ENCODE data around the gene SIL1. TPM values are rescaled to one million over a fixed set of nuclear protein-coding genes. Genes with fewer than 3 reads are reported as not detected.

The SIL1 gene
- total and polyA plus RNA-seq, 2 of the 8 experiments (the other 6 are each of a cell fraction or from before 2014, with no cell fraction given) = 8.3 to 12.8 TPM

DNA sequence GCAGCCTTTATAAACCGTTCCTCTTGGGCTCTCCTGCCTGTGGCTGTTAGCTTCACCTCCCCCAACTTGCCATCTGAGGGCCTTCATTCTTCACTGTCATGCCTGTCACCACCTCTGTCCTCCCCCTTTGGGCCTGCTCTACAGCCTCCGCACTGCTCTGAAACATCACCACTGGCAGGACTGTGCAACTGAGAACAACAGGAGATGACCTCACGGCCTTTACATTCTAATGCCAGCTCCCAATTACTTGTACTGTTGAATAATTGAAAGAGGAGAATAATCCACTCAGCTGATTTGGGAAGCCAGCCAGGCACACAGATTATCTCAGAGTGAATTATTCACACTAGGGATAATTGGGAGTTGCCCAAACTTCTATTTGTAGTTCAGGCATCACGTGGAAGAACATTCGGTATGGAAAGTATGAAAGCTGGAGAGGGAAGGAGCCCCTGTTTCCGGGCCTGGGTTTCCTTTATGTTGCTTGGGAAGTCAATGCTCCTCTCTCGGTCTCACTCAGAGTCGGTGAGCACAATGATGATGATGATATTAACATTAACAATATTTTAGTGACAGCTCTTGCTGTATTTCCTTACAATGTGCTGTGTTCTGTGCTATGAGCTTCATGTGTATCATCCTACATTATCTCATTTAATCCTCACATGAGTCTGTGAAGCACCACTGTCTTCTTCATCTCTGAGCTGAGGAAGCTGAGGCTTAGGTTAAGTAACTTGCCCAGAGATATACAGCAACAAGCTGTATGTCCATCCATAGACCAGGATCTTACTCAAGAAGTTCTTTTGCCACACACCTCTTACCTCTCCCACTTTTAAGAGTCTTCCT, 223.7 kb downstream of the SIL1 start:
- no peak overlapping the region for H2AK5ac ChIP-seq (ENCODE audit: low read depth, low read length)
- no peak overlapping the region for H3K4me2 ChIP-seq (ENCODE audit: insufficient read depth in 1 of 2, low read depth in 2 of 2, low read length in 2 of 2)
- H2BK20ac ChIP-seq (ENCODE audit: low read length) = no peak overlapping the region
- no peak overlapping the region for H3K4me3 ChIP-seq (ENCODE audit: extremely low read depth in 1 of 4, insufficient read depth in 2 of 4, low read depth in 3 of 4, low read length in 4 of 4)
- H2BK5ac ChIP-seq (ENCODE audit: low read depth, low read length) = no peak overlapping the region
- no peaks in the 10 kb centered on the region for H4K20me1 ChIP-seq (replicated peaks in 1 of 2; ENCODE audit: control insufficient read depth in 1 of 2, insufficient read depth in 2 of 2, low read length in 2 of 2)
- no peak overlapping the region for H4K8ac ChIP-seq (ENCODE audit: extremely low read depth, insufficient read depth, low read length)
- ChIA-PET POLR2A (ENCODE audit: partially characterized antibody) (interaction anchor here (0.9 kb wide), 1 partner anchor 10 kb away, joined by 3 read pairs; no protein-coding TSS in a partner anchor), CTCF (ENCODE audit: partially characterized antibody) (interaction anchor here (0.7 to 7.7 kb wide), 16 partner anchors 10 to 381 kb away, joined by 3 to 39 read pairs (median 3); no protein-coding TSS in a partner anchor)
- no peaks in the 10 kb centered on the region for H3K9me3 ChIP-seq (ENCODE audit: insufficient read depth in 2 of 2, low read depth in 1 of 2, low read length in 1 of 2)
- no peak overlapping the region for H2BK120ac ChIP-seq (replicated peaks; ENCODE audit: low read depth, low read length)
- H3K9ac ChIP-seq (replicated peaks in 1 of 4; ENCODE audit: extremely low read depth in 1 of 4, low read depth in 3 of 4, low read length in 3 of 4) = no peak overlapping the region
- H3K79me2 ChIP-seq (ENCODE audit: control insufficient read depth in 1 of 2, insufficient read depth in 2 of 2, low read length in 2 of 2) = no peaks in the 10 kb centered on the region
- no peaks in the 10 kb centered on the region for H3K36me3 ChIP-seq (ENCODE audit: control insufficient read depth in 2 of 4, insufficient read depth in 4 of 4, low read length in 3 of 4)
- no peak overlapping the region for H4K91ac ChIP-seq (replicated peaks; ENCODE audit: insufficient read length, low read length)
- no peak overlapping the region for H3K4ac ChIP-seq (replicated peaks; ENCODE audit: insufficient read length, low read depth, low read length)
- no peak for FAIRE-seq
- H3K27me3 ChIP-seq (replicated peaks in 1 of 4; ENCODE audit: control insufficient read depth in 3 of 4, extremely low read depth in 1 of 4, insufficient read depth in 3 of 4, low read length in 3 of 4) = no peaks in the 10 kb centered on the region; a peak in 1 of 7 replicates
- H2BK12ac ChIP-seq (ENCODE audit: low read depth, low read length) = no peak overlapping the region
- H3K18ac ChIP-seq (ENCODE audit: extremely low read depth, low read length) = no peak overlapping the region
- H3K56ac ChIP-seq (replicated peaks; ENCODE audit: insufficient read length, low read depth, low read length) = no peak overlapping the region
- WGBS, 2 experiments (ENCODE audit: extremely low coverage in 1 of 2, insufficient coverage in 1 of 2, insufficient read length in 1 of 2, insufficient replicate concordance in 2 of 2, low coverage in 1 of 2, low lambda C conversion rate in 2 of 2, missing lambda C conversion rate in 1 of 2) = 94% methylated on average over 8 of the region's 8 CpGs; no CpG with 5 or more reads in 1 of the 2 experiments
- H3K4me1 ChIP-seq (replicated peaks in 1 of 4; ENCODE audit: control insufficient read depth in 3 of 4, insufficient read depth in 4 of 4, low read length in 3 of 4) = peaks cover 0 to 5% (median 0%) of the 10 kb centered on the region in 4 experiments; a peak in 1 of 7 replicates
- H2BK15ac ChIP-seq (ENCODE audit: low read length) = no peak overlapping the region
- H3K27ac ChIP-seq (ENCODE audit: low read depth, low read length) = no peak overlapping the region
- H3K23me2 ChIP-seq (ENCODE audit: low read depth, low read length) = no peaks in the 10 kb centered on the region
- H2AFZ ChIP-seq (ENCODE audit: low read length) = no peak overlapping the region
- no peak overlapping the region for H4K5ac ChIP-seq (ENCODE audit: insufficient read length, low read depth, low read length)
- no peak overlapping the region for H3K14ac ChIP-seq (ENCODE audit: insufficient read length)
- H3K23ac ChIP-seq (ENCODE audit: insufficient read length) = no peak overlapping the region
- no peaks in the 10 kb centered on the region for H3K79me1 ChIP-seq (ENCODE audit: low read depth, low read length)
- no peak for DNase-seq (ENCODE audit: low read depth in 1 of 2, low spot score in 2 of 2)
- no peak for TF ChIP-seq CREB1 (IDR thresholded peaks at IDR 0.05)
- no peak for TF ChIP-seq CTBP2 (IDR thresholded peaks at IDR 0.05; ENCODE audit: borderline replicate concordance, insufficient read depth, insufficient read length, low read length)
- no peak for TF ChIP-seq EGR1 (IDR thresholded peaks at IDR 0.05; ENCODE audit: borderline replicate concordance, low read depth, low read length)
- no peak for TF ChIP-seq BCL11A (IDR thresholded peaks at IDR 0.05; ENCODE audit: low read depth in 2 of 2, low read length in 2 of 2)
- TF ChIP-seq SRF (IDR thresholded peaks at IDR 0.05; ENCODE audit: low read depth, low read length) = no peak
- no peak for TF ChIP-seq HDAC2 (IDR thresholded peaks at IDR 0.05; ENCODE audit: borderline replicate concordance in 1 of 2, low read depth in 2 of 2, low read length in 2 of 2)
- no peak for TF ChIP-seq JUND (IDR thresholded peaks at IDR 0.05; ENCODE audit: low read length)
- no peak for TF ChIP-seq SUZ12 (IDR thresholded peaks at IDR 0.05; ENCODE audit: low read length)
- TF ChIP-seq GABPA (IDR thresholded peaks at IDR 0.05; ENCODE audit: borderline replicate concordance, insufficient read depth, low read length) = no peak
- no peak for TF ChIP-seq POLR2A (IDR thresholded peaks at IDR 0.05; ENCODE audit: control extremely low read depth in 1 of 2, low read depth in 2 of 2, low read length in 2 of 2)
- TF ChIP-seq CBX8 (IDR thresholded peaks at IDR 0.05; ENCODE audit: borderline replicate concordance, low read depth, low read length) = no peak
- no peak for TF ChIP-seq POLR2AphosphoS5 (IDR thresholded peaks at IDR 0.05; ENCODE audit: low read depth, low read length)
- no peak for TF ChIP-seq RBBP5 (IDR thresholded peaks at IDR 0.05; ENCODE audit: borderline replicate concordance, low read depth, low read length)
